GM12801 (cell line): Measurements from ENCODE around the gene IGFN1.
A peak's percentile ranks its signal among the peaks of the same experiment; 100 is the strongest.

ENCODE experiments used
- TF ChIP-seq, protein P1 (sequence below): IDR thresholded peaks from one replicate; pipeline ENCODE4 v1.5.1; 2011; ENCODE audit warnings: control low read depth; ENCODE audit not compliant: insufficient read length; ENCODE audit errors: extremely low read depth

Gene IGFN1

GRCh38 chr1:201253411-201253810 is 62.8 kb downstream of the IGFN1 start:
- TF ChIP-seq, protein P1, sequence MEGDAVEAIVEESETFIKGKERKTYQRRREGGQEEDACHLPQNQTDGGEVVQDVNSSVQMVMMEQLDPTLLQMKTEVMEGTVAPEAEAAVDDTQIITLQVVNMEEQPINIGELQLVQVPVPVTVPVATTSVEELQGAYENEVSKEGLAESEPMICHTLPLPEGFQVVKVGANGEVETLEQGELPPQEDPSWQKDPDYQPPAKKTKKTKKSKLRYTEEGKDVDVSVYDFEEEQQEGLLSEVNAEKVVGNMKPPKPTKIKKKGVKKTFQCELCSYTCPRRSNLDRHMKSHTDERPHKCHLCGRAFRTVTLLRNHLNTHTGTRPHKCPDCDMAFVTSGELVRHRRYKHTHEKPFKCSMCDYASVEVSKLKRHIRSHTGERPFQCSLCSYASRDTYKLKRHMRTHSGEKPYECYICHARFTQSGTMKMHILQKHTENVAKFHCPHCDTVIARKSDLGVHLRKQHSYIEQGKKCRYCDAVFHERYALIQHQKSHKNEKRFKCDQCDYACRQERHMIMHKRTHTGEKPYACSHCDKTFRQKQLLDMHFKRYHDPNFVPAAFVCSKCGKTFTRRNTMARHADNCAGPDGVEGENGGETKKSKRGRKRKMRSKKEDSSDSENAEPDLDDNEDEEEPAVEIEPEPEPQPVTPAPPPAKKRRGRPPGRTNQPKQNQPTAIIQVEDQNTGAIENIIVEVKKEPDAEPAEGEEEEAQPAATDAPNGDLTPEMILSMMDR = no peak

- TF ChIP-seq, protein P1 = no peak
Measured at GRCh38 chr1:201253906-201254624, 63.4 kb downstream of the IGFN1 start.

GRCh38 chr1:201254625-201255478 is 64.2 kb downstream of the IGFN1 start:
- TF ChIP-seq, protein P1 = peak; percentile 48

DNA sequence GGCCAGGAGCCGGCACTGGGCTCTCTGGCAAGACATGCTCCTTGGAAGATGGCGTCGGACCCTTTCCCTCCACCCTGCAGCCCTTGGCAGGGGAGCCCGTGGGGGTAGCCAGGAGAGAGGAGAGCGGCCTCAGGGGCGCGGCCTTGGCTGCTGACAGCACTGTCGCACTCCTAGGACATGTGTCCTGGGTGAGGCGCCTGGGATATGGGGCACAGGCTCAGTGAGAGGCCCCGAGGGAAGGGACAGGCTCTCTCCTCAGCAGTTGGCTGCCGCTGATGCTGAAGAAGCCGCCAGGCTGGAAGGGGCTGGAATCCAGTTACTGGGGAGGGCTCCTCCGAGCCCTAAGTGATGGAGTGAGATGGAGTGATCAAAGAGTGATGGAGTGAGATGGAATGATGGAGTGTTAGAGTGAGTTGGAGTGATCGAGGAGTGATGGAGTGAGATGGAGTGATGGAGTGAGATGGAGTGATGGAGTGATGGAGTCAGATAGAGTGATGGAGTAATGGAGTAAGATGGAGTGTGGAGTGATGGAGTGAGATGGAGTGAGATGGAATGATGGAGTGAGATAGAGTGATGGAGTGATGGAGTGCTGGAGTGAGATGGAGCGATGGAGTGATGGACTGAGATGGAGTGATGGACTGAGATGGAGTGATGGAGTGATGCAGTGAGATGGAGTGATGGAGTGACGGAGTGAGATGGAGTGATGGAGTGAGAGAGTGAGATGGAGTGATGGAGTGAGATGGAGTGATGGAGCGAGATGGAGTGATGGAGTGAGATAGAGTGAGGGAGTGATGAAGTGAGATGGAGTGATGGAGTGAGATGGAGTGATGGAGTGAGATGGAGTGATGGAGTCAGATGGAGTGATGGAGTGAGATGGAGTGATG is 65.1 kb downstream of the IGFN1 start:
- TF ChIP-seq, protein P1 = no peak

- TF ChIP-seq, protein P1 = no peak
Measured at GRCh38 chr1:201258763-201259230, 68.2 kb downstream of the IGFN1 start.

- TF ChIP-seq, protein P1 = no peak
Measured at GRCh38 chr1:201259476-201260235, 69.0 kb downstream of the IGFN1 start.
